Right cardiac atrium (tissue), 5 donors: ENCODE results near the gene ZNF680. TPM values are rescaled to one million over a fixed set of nuclear protein-coding genes. Genes with fewer than 3 reads are reported as not detected.

Experiments
- ATAC-seq, 2 donors: fragments of 200-7000 bp; cut with Tn5 transposase; one replicate each; pipeline versions ENCODE4 v1.8.0 to v1.9.1; 2020; ENCODE audit warnings: moderate library complexity in 2 of 2, mild to moderate bottlenecking in 1 of 2
- DNase-seq, 3 donors: peaks; one replicate each; pipeline ENCODE4 v3.0.0-alpha.2; 2020
- H3K27ac ChIP-seq: one replicate; pipeline ENCODE4 v1.5.1; 2013; ENCODE audit warnings: mild to moderate bottlenecking, low read length, control low read depth, moderate library complexity
- H3K27me3 ChIP-seq: one replicate; pipeline ENCODE4 v1.6.1; 2013; ENCODE audit not compliant: control insufficient read depth, insufficient read depth
- H3K4me1 ChIP-seq: one replicate; pipeline ENCODE4 v1.6.1; 2013; ENCODE audit warnings: low read length; ENCODE audit not compliant: control insufficient read depth, insufficient read depth
- H3K4me3 ChIP-seq: one replicate; pipeline ENCODE4 v1.5.1; 2013; ENCODE audit warnings: low read length, control low read depth
- H3K9me3 ChIP-seq: one replicate; pipeline ENCODE4 v1.6.1; 2013; ENCODE audit warnings: low read length; ENCODE audit not compliant: control insufficient read depth
- WGBS: extraction: QIAGEN DNeasy Blood & Tissue Kit; methylation state at CpG from one replicate; pipeline ENCODE4 v1.1.7; 2013; 5-methylcytosine and 5-hydroxymethylcytosine counted together
- intact Hi-C, 4 donors: fragments of 100-400 bp; cut with DNase I; formaldehyde crosslinking; loops; one replicate each; pipeline versions ENCODE4 v1.11.0 to v1.14.0; 2022 to 2023
- long read RNA-seq, 4 donors: library from polyadenylated mRNA; unstranded; transcript quantifications; one replicate each; pipeline ENCODE4 v2.0.0, GENCODE V29; 2020 to 2021
- polyA plus RNA-seq: library from polyadenylated mRNA; stranded (reverse); fragments of 200-250 nt; gene quantifications from one replicate; pipeline ENCODE4 v1.2.3, GENCODE V29; 2013
- total RNA-seq, 4 donors: library from RNA; stranded (reverse); fragmentation: NEBNext Ultra II Directional; extraction: Animal tissue kit (Norgen Biotek cat#: 25700); gene quantifications; one replicate each; pipeline ENCODE4 v1.2.1, GENCODE V29; 2021
- donor health status: healthy with polysubstance abuse.
- donor health status: DM: no; HTN: yes; CAD: no.
- donor health status: DM: no; HTN: no; CAD: no.
- donor health status: DM: no; HTN: yes; CAD: no; lungs with severe emphysema.
- donor health status: DM: yes; HTN: yes; CAD: no.

The ZNF680 gene
- total RNA-seq, result 10 to 100 TPM; 24.2 to 29.8 (median 26.6) TPM
- 11.9 TPM for polyA plus RNA-seq
- long read RNA-seq, donor 1, transcript ZNF680-201 (4 exons, 3,022 nt), result major isoform, 20 of 53 reads
- long read RNA-seq, donor 1, transcript ZNF680-202 (4 exons, 2,159 nt), result minor isoform, 16 of 53 reads
- long read RNA-seq, donor 1, partial matches to known transcripts, result 1 of 53 reads
- long read RNA-seq, donor 1, other reads (novel, unspliced or antisense), result 13 of 53 reads
- long read RNA-seq, donor 2, transcript ZNF680-201 (4 exons, 3,022 nt), result major isoform, 5 of 14 reads
- long read RNA-seq, donor 2, partial matches to known transcripts, result 1 of 14 reads
- long read RNA-seq, donor 2, other reads (novel, unspliced or antisense), result 5 of 14 reads
- long read RNA-seq, donor 3, transcript ZNF680-202 (4 exons, 2,159 nt), result minor isoform, 25 of 101 reads
- long read RNA-seq, donor 3, transcript ZNF680-205 (3 exons, 769 nt), result minor isoform, 6 of 101 reads
- long read RNA-seq, donor 3, transcript ZNF680-201 (4 exons, 3,022 nt), result major isoform, 42 of 101 reads
- long read RNA-seq, donor 3, partial matches to known transcripts, result 13 of 101 reads
- long read RNA-seq, donor 3, other reads (novel, unspliced or antisense), result 15 of 101 reads
- long read RNA-seq, donor 4, transcript ZNF680-201 (4 exons, 3,022 nt), result minor isoform, 5 of 19 reads
- long read RNA-seq, donor 4, transcript ZNF680-202 (4 exons, 2,159 nt), result major isoform, 7 of 19 reads
- long read RNA-seq, donor 4, partial matches to known transcripts, result 1 of 19 reads
- long read RNA-seq, donor 4, other reads (novel, unspliced or antisense), result 4 of 19 reads

- WGBS, result under 1% methylated on average over 33 of the region's 33 CpGs
- H3K27ac ChIP-seq, result peak within 1 kb of the TSS; percentile 97
- H3K4me3 ChIP-seq, result peak within 1 kb of the TSS; percentile 70
- no peaks in the 10 kb centered on the region for H3K9me3 ChIP-seq
- H3K4me1 ChIP-seq, result peaks cover 3% of the 10 kb centered on the region
- DNase-seq, result peak; percentile 96 to 99 (median 98)
- ATAC-seq, result peak; percentile 98 to 99
- no peaks in the 10 kb centered on the region for H3K27me3 ChIP-seq
- intact Hi-C loops, result no loop called here
These were observed at the start of gene ZNF680 for GRCh38 chr7:64562626-64563278. ZNF680 (minus strand) TSS chr7:64563071; CDS start chr7:64562954, 117 bp downstream.

- WGBS, result 74% methylated on average over 4 of the region's 4 CpGs
- no peaks in the 10 kb centered on the region for H3K9me3 ChIP-seq
- H3K27me3 ChIP-seq, result no peaks in the 10 kb centered on the region
- intact Hi-C loops, result loop anchor here in 2 of 4 donors (5.0 to 10.0 kb wide), 2 partner anchors 308 to 430 kb away; no protein-coding TSS in a partner anchor
- no peak for DNase-seq
- H3K4me3 ChIP-seq, result no peak overlapping the region
- no peak for ATAC-seq
- no peak overlapping the region for H3K27ac ChIP-seq
- no peaks in the 10 kb centered on the region for H3K4me1 ChIP-seq
These were observed 49.6 kb upstream of the ZNF680 start for GRCh38 chr7:64612452-64612851.

DNA sequence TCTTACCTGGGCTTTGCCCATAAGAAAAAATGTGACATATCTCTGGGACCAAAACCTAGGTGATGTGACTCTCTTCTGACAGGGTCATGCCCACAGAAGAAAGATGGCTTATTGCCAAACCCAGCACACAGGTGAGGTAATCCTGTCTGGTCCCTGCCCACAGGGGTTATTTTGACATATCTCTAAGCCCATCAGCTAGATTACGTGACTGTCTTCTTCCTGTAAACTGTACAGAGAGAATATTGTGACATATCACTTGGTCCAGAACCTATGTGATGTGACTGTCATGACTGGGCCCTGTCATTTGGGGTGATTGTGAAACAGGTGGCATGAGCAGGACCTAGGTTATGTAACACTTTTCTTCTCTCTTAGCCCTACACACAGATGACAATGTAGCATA lies 48.8 kb upstream of the ZNF680 start:
- Histone ChIP-seq H3K9me3 (no peaks in the 10 kb centered on the region), H3K27me3 (no peaks in the 10 kb centered on the region), H3K4me1 (no peaks in the 10 kb centered on the region), H3K4me3 (no peak overlapping the region), H3K27ac (no peak overlapping the region)
- intact Hi-C loops, result loop anchor here in 2 of 4 donors (5.0 to 10.0 kb wide), 2 partner anchors 307 to 429 kb away; no protein-coding TSS in a partner anchor
- ATAC-seq (no peak), DNase-seq (no peak)
- 81% methylated on average over 1 of the region's 1 CpG for WGBS

DNA sequence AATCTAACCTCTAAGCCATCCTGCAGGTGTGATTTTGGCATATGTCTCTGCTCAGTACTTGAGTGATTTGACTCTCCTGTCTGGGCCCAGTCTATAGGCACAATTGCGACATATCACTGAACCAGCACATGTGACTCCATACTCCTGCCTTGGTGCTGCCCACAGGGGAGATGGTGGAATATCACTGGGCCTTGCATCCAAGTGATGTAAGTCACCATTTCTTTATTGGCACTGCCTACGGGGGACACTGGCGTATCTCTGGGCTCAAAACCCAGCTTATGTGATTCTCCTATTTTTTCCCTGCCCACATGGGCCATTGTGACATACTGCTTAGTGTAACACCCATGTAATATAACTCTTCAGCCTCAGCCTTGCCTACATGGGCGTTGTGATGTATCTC lies 48.1 kb upstream of the ZNF680 start:
- intact Hi-C loops, result loop anchor here in 2 of 4 donors (5.0 to 10.0 kb wide), 2 partner anchors 306 to 429 kb away; no protein-coding TSS in a partner anchor
- Histone ChIP-seq H3K9me3 (no peaks in the 10 kb centered on the region), H3K4me3 (no peak overlapping the region), H3K4me1 (no peaks in the 10 kb centered on the region), H3K27ac (no peak overlapping the region), H3K27me3 (no peaks in the 10 kb centered on the region)
- DNase-seq (no peak), ATAC-seq (no peak)
- WGBS, result 91% methylated on average over 4 of the region's 4 CpGs

GRCh38 chr7:64608116-64608910 lies 45.4 kb upstream of the ZNF680 start:
- H3K9me3 ChIP-seq, result no peaks in the 10 kb centered on the region
- no peaks in the 10 kb centered on the region for H3K4me1 ChIP-seq
- 92% methylated on average over 6 of the region's 6 CpGs for WGBS
- no peaks in the 10 kb centered on the region for H3K27me3 ChIP-seq
- intact Hi-C loops, result no loop called here
- ATAC-seq (no peak), DNase-seq (no peak)
- no peak overlapping the region for H3K27ac ChIP-seq
- no peak overlapping the region for H3K4me3 ChIP-seq

DNA sequence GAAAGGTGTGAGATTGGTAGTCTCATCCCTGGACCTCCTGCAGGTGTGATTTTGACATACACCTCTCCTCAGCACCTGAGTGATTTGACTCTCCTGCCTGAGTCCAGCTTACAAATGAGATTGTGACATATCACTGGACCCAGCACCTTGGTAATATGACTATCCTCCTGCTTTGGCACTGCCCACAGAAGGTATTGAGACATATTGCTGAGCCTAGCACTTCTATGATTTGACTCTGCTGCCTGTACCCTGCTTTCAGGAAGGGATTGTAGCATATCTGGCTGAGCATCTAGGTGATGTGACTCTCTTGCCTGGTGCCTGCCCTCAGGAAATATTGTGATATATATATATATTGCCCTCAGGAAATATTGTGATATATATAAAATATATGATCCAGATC lies 43.5 kb upstream of the ZNF680 start:
- intact Hi-C loops, result no loop called here
- Histone ChIP-seq H3K9me3 (no peaks in the 10 kb centered on the region), H3K4me1 (no peaks in the 10 kb centered on the region), H3K27me3 (no peaks in the 10 kb centered on the region), H3K4me3 (no peak overlapping the region), H3K27ac (no peak overlapping the region)
- ATAC-seq (no peak), DNase-seq (no peak)

GRCh38 chr7:64603271-64603670 lies 40.4 kb upstream of the ZNF680 start:
- no peak overlapping the region for H3K4me3 ChIP-seq
- H3K27me3 ChIP-seq, result no peaks in the 10 kb centered on the region
- WGBS, result 98% methylated on average over 1 of the region's 1 CpG
- DNase-seq (no peak), ATAC-seq (no peak)
- no peaks in the 10 kb centered on the region for H3K9me3 ChIP-seq
- no peaks in the 10 kb centered on the region for H3K4me1 ChIP-seq
- no peak overlapping the region for H3K27ac ChIP-seq
- intact Hi-C loops, result no loop called here

GRCh38 chr7:64602518-64602917 lies 39.6 kb upstream of the ZNF680 start:
- WGBS, result 49% methylated on average over 2 of the region's 2 CpGs
- peak in 1 of 2 donors; percentile 24 for ATAC-seq
- DNase-seq, result no peak
- Histone ChIP-seq H3K27ac (no peak overlapping the region), H3K4me3 (no peak overlapping the region), H3K27me3 (no peaks in the 10 kb centered on the region), H3K9me3 (no peaks in the 10 kb centered on the region), H3K4me1 (no peaks in the 10 kb centered on the region)
- intact Hi-C loops, result no loop called here

- H3K4me1 ChIP-seq, result no peaks in the 10 kb centered on the region
- no peaks in the 10 kb centered on the region for H3K27me3 ChIP-seq
- ATAC-seq, result no peak
- H3K27ac ChIP-seq, result no peak overlapping the region
- intact Hi-C loops, result no loop called here
- WGBS, result 87% methylated on average over 3 of the region's 3 CpGs
- no peak for DNase-seq
- H3K9me3 ChIP-seq, result no peaks in the 10 kb centered on the region
- no peak overlapping the region for H3K4me3 ChIP-seq
These were observed 39.2 kb upstream of the ZNF680 start for GRCh38 chr7:64602086-64602485.

GRCh38 chr7:64599359-64599758 lies 36.5 kb upstream of the ZNF680 start:
- H3K9me3 ChIP-seq, result no peaks in the 10 kb centered on the region
- no peak overlapping the region for H3K4me3 ChIP-seq
- no peak for ATAC-seq
- WGBS, result 89% methylated on average over 2 of the region's 2 CpGs
- no peak for DNase-seq
- H3K27ac ChIP-seq, result no peak overlapping the region
- intact Hi-C loops, result no loop called here
- H3K4me1 ChIP-seq, result no peaks in the 10 kb centered on the region
- H3K27me3 ChIP-seq, result no peaks in the 10 kb centered on the region
